Neural crest cell (in vitro differentiated cells): ENCODE results near the gene KRT75. TPM values are rescaled to one million over a fixed set of nuclear protein-coding genes. Genes with fewer than 3 reads are reported as not detected.

Source experiments
- DNase-seq: peaks from one replicate; pipeline ENCODE4 v3.0.0; 2021; ENCODE audit warnings: low read depth, mixed read lengths, low spot score
- H3K27ac Mint-ChIP-seq: one replicate; pipeline ENCODE4 v1.8.0; 2021; ENCODE audit warnings: mild to moderate bottlenecking, mixed read lengths; ENCODE audit not compliant: unreplicated experiment
- H3K27me3 Mint-ChIP-seq: 2 replicates; pipeline ENCODE4 v1.8.0; 2021; ENCODE audit warnings: low read depth, mild to moderate bottlenecking, mixed read lengths
- H3K36me3 Mint-ChIP-seq: 2 replicates; pipeline ENCODE4 v1.8.0; 2021; ENCODE audit warnings: low read depth, mild to moderate bottlenecking, mixed read lengths
- H3K4me1 Mint-ChIP-seq: 2 replicates; pipeline ENCODE4 v1.8.0; 2021; ENCODE audit warnings: mixed read lengths
- H3K4me3 Mint-ChIP-seq: one replicate; pipeline ENCODE4 v1.8.0; 2021; ENCODE audit warnings: mild to moderate bottlenecking, mixed read lengths
- H3K9me3 Mint-ChIP-seq: 2 replicates; pipeline ENCODE4 v1.8.0; 2021; ENCODE audit warnings: mixed read lengths
- CTCF ChIP-seq: fragments of 200-600 bp; sonication (generic); conservative IDR thresholded peaks from 2 replicates; pipeline ENCODE4 v1.5.0; 2021; ENCODE audit warnings: antibody characterized with exemption, mild to moderate bottlenecking
- total RNA-seq: library from RNA; stranded (reverse); gene quantifications from 2 replicates; pipeline ENCODE4 v1.2.1, GENCODE V29; 2021

Gene KRT75
- total RNA-seq, 1 donor from 2014 or later = not detected

DNA sequence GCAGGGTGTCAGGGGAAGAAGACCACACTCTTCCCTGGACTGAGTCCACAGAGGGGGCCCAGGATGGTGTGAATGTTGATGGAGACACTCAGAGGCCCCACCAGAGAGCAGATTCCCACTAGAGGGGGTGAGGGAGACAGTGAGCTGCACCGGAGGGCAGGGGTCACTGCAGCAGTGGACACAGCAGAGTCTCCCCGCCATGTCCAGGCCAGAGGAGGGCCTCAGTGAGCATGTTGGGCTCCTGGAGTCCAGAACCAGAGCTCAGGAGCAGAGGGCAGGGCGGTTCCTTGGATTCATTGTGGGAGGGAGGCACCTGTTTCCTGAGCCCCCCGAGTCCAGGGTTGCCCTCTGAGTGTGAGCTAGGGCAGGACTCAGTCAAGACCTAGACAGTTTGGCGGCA is 26.3 kb downstream of the KRT75 start:
- peaks cover 4% of the 10 kb centered on the region for H3K36me3 Mint-ChIP-seq
- H3K4me1 Mint-ChIP-seq = no peaks in the 10 kb centered on the region
- no peak for TF ChIP-seq CTCF
- no peak for DNase-seq
- no peak overlapping the region for H3K27ac Mint-ChIP-seq
- H3K9me3 Mint-ChIP-seq = peaks cover 3% of the 10 kb centered on the region
- peaks cover 2% of the 10 kb centered on the region for H3K27me3 Mint-ChIP-seq
- H3K4me3 Mint-ChIP-seq = no peak overlapping the region

GRCh38 chr12:52405922-52406385 is 28.2 kb downstream of the KRT75 start, which contains the start of gene KRT82:
Gene KRT82 (minus strand): TSS chr12:52406335. CDS start chr12:52406277, 58 bp downstream.
- TF ChIP-seq CTCF = no peak
- no peaks in the 10 kb centered on the region for H3K4me1 Mint-ChIP-seq
- H3K27ac Mint-ChIP-seq = no peak within 1 kb of the TSS
- peaks cover 2% of the 10 kb centered on the region for H3K27me3 Mint-ChIP-seq
- H3K4me3 Mint-ChIP-seq = no peak within 1 kb of the TSS
- H3K36me3 Mint-ChIP-seq = peaks cover 1% of the 10 kb centered on the region
- H3K9me3 Mint-ChIP-seq = peaks cover under 1% of the 10 kb centered on the region
- no peak for DNase-seq

DNA sequence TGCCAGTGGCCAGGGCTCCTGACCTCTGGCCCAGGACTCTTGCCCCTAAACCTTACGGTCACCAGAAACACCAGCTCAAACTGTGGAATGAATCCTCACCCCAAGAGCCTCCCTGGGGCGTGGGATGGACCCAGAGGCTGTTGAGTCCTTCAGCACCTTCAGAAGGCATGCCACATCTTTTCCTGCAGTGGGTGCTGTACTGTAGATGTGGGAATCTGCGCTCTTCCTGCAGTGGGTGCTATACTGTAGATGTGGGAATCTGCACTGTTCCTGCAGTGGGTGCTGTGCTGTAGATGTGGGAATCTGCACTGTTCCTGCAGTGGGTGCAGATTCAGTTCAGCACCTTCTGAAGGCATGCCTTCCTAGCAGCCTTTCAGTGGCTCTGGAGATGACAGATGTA is 29.2 kb downstream of the KRT75 start:
- no peak overlapping the region for H3K27ac Mint-ChIP-seq
- no peak overlapping the region for H3K4me3 Mint-ChIP-seq

GRCh38 chr12:52403561-52403960 is 30.6 kb downstream of the KRT75 start:
- Mint-ChIP-seq H3K27me3 (peaks cover 6% of the 10 kb centered on the region), H3K4me3 (no peak overlapping the region), H3K9me3 (no peaks in the 10 kb centered on the region), H3K4me1 (no peaks in the 10 kb centered on the region), H3K36me3 (no peaks in the 10 kb centered on the region), H3K27ac (no peak overlapping the region)
- no peak for TF ChIP-seq CTCF
- DNase-seq = no peak

More for the DNA sequence above, 29.2 kb downstream of the KRT75 start:
- Mint-ChIP-seq H3K27me3 (peaks cover 2% of the 10 kb centered on the region), H3K4me1 (no peaks in the 10 kb centered on the region), H3K9me3 (no peaks in the 10 kb centered on the region), H3K36me3 (no peaks in the 10 kb centered on the region)
- no peak for TF ChIP-seq CTCF
- no peak for DNase-seq

- Mint-ChIP-seq H3K4me1 (no peaks in the 10 kb centered on the region), H3K27me3 (peaks cover 4% of the 10 kb centered on the region), H3K9me3 (no peaks in the 10 kb centered on the region), H3K27ac (no peak overlapping the region), H3K4me3 (no peak overlapping the region), H3K36me3 (no peaks in the 10 kb centered on the region)
- no peak for DNase-seq
- TF ChIP-seq CTCF = no peak
Measured at GRCh38 chr12:52402873-52403540, 31.2 kb downstream of the KRT75 start.
